ENCODE data around the gene FILIP1. TPM values are rescaled to one million over a fixed set of nuclear protein-coding genes. Genes with fewer than 3 reads are reported as not detected.

Gene FILIP1
- total and polyA plus RNA-seq, 2 of the 8 experiments (the other 6 are each of a cell fraction or from before 2014, with no cell fraction given): 2.4 to 5.7 TPM

DNA sequence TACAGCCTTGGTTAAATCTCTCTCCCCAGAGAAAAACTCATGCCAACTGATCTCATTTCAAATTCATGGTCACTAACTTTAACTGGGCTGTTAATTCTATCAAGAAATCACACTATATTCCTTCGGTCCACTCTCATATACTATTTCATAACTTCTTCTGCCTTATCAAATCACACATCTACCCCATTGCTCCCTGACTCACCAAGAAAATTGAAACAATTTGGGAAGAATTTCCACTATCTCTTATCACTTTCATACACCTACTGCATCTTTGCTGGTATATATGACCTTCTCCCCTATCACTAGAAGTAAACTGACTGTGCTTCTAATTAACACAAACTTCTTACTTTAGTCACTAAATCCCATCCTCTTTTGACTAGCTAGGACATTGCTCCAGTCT, 102.3 kb downstream of the FILIP1 start (continued):
- TF ChIP-seq CHD7 (IDR thresholded peaks at IDR 0.05; ENCODE audit: insufficient replicate concordance, low read length): no peak

Data from H1 (cell line).